K562 treated with DMSO at 1 percent for 4 hours (cell line): Measurements from ENCODE around the gene MPP3. TPM values are rescaled to one million over a fixed set of nuclear protein-coding genes. Genes with fewer than 3 reads are reported as not detected.

Experiments
- total RNA-seq: library from RNA; unstranded; fragments of 300-600 nt; gene quantifications from 2 replicates; pipeline ENCODE4 v1.2.3, GENCODE V29; 2022; ENCODE audit not compliant: insufficient read depth

The MPP3 gene
- 1.5 TPM in 1 of 2 replicates, not detected in the other for total RNA-seq

GRCh38 chr17:43832976-43833829, at the start of gene MPP3:
TSS of gene MPP3 (minus strand) at chr17:43833146. CDS start at chr17:43831906, 1,240 bp downstream.

GRCh38 chr17:43846963-43847371, 14.0 kb upstream of the MPP3 start, which contains the start of gene CD300LG:
TSS of gene CD300LG (plus strand) at chr17:43847176. CDS start at chr17:43847217, 41 bp downstream.

GRCh38 chr17:43780135-43780534, 52.8 kb downstream of the MPP3 start, which contains the start of gene CFAP97D1:
TSS of gene CFAP97D1 (plus strand) at chr17:43780435. CDS start at chr17:43780463, 28 bp downstream.

GRCh38 chr17:43778337-43779144, 54.4 kb downstream of the MPP3 start, which contains the start of gene DUSP3:
TSS of gene DUSP3 (minus strand) at chr17:43778977. CDS start at chr17:43778924, 53 bp downstream.

GRCh38 chr17:43758497-43759174, 74.3 kb downstream of the MPP3 start, which contains the start of gene SOST:
TSS of gene SOST (minus strand) at chr17:43758791. CDS start at chr17:43758741, 50 bp downstream.

Other genes starting within 250 kb of the MPP3 start
- gene MEOX1, start 171.2 kb downstream of the MPP3 start, total RNA-seq = not detected in 2 replicates
- gene SOST, start 74.4 kb downstream of the MPP3 start, total RNA-seq = not detected in 2 replicates
- 13.9 and 18.7 TPM in 2 replicates for gene DUSP3, start 54.2 kb downstream of the MPP3 start, total RNA-seq
- not detected in 2 replicates for gene CFAP97D1, start 52.7 kb downstream of the MPP3 start, total RNA-seq
- not detected in 2 replicates for gene CD300LG, start 14.0 kb upstream of the MPP3 start, total RNA-seq
- not detected in 2 replicates for gene MPP2, start 74.4 kb upstream of the MPP3 start, total RNA-seq
- not detected in 2 replicates for gene PPY, start 109.3 kb upstream of the MPP3 start, total RNA-seq
- gene PYY, start 120.8 kb upstream of the MPP3 start, total RNA-seq = not detected in 2 replicates
- 0.42 TPM in 1 of 2 replicates, not detected in the other for gene NAGS, start 171.5 kb upstream of the MPP3 start, total RNA-seq
- 51.5 and 53.2 TPM in 2 replicates for gene TMEM101, start 181.8 kb upstream of the MPP3 start, total RNA-seq
- 23.5 and 32.5 TPM in 2 replicates for gene LSM12, start 233.5 kb upstream of the MPP3 start, total RNA-seq
- gene G6PC3, start 237.6 kb upstream of the MPP3 start, total RNA-seq = 38.8 TPM in 2 replicates